Testis (tissue), 2 donors: ENCODE data around the gene GRK3.

Source experiments
- POLR2A ChIP-seq: fragments of 450-650 bp; IDR thresholded peaks from one replicate; pipeline ENCODE4 v1.6.1; 2017; ENCODE audit warnings: antibody characterized with exemption, mild to moderate bottlenecking, moderate library complexity
- TF ChIP-seq, protein P1 (sequence below), 3 experiments: fragments of 450-650 bp in 2 of 3; fragments of 200-600 bp in 1 of 3; sonication (generic) in 1 of 3; IDR thresholded peaks; one replicate each; pipeline ENCODE4 v1.5.1; 2016 to 2019; ENCODE audit warnings: antibody characterized with exemption in 3 of 3, mild to moderate bottlenecking in 2 of 3, moderate library complexity in 1 of 3

DNA sequence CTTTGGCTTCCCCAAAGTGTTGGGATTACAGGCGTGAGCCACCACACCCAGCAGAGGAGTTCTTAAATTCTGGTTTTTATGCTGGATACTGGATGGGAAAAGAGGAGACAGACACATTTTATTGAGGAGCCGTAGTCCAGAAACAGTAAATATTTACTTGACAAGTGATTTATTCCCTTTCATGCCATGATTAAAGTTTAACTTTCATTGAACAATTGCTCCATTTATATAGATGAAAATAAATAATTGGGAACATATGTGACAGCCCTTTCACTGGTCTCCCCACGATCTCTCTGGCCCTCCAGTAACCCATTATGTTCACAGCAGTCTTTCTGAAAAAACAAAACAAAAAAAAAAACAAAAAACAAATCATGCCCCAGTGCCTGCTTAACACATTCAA, 19.3 kb upstream of the GRK3 start:
- TF ChIP-seq POLR2A = no peak
- TF ChIP-seq, protein P1, sequence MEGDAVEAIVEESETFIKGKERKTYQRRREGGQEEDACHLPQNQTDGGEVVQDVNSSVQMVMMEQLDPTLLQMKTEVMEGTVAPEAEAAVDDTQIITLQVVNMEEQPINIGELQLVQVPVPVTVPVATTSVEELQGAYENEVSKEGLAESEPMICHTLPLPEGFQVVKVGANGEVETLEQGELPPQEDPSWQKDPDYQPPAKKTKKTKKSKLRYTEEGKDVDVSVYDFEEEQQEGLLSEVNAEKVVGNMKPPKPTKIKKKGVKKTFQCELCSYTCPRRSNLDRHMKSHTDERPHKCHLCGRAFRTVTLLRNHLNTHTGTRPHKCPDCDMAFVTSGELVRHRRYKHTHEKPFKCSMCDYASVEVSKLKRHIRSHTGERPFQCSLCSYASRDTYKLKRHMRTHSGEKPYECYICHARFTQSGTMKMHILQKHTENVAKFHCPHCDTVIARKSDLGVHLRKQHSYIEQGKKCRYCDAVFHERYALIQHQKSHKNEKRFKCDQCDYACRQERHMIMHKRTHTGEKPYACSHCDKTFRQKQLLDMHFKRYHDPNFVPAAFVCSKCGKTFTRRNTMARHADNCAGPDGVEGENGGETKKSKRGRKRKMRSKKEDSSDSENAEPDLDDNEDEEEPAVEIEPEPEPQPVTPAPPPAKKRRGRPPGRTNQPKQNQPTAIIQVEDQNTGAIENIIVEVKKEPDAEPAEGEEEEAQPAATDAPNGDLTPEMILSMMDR (IDR thresholded peaks at IDR 0.05) = no peak
